HG03108 (cell line): ENCODE measurements around the gene AHRR.
"Not testable (repeated sequence)": the region's sequence is repeated elsewhere in the genome, so short reads cannot be mapped to it uniquely, and the experiment has no call there.

Experiments used
- ATAC-seq: cut with Tn5 transposase; IDR thresholded peaks from one replicate; pipeline ENCODE4 v1.9.1; 2021; ENCODE audit warnings: moderate library complexity; ENCODE audit not compliant: unreplicated experiment

The AHRR gene

DNA sequence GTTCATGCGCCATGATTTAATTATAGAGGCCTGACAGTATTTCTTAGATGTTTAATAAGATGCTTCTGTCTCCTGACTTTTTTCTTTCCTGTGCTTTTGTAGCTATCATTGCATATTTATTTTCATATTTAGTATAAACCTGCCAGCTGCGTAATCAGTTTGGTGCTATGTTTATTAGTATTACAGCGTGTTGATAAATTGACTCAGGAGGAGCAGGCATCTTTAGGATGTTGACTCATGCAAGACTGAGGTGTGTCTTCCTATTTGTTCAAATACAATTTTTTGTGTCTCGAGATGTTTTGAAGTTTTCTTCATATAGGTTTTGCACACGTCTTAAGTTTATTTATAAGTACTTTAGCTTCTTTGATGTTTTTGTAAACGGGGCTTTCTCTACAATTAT, 85.5 kb downstream of the AHRR start:
- ATAC-seq, result no peak

DNA sequence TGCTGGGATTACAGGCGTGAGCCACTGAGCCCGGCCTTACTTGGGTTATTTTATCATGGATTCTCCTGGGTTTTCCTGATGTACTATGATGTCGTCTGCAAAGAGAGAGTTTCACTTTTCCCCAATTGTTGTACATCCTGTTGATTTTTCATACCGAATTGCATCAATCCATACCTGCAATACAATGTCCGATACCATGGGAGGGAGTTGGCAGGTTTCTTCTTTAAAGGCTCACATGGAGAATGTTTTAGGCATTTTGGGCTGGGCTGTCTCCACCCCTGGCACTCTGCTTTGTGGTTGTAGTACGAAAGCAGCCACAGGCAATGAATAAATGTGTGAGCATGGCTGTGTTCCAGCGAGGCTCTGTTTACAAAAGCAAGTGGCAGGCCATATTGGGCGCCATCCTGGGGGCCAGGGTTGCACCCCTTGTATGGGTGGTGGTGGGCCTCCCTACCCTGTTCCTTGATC, 86.3 kb downstream of the AHRR start:
- no peak for ATAC-seq

DNA sequence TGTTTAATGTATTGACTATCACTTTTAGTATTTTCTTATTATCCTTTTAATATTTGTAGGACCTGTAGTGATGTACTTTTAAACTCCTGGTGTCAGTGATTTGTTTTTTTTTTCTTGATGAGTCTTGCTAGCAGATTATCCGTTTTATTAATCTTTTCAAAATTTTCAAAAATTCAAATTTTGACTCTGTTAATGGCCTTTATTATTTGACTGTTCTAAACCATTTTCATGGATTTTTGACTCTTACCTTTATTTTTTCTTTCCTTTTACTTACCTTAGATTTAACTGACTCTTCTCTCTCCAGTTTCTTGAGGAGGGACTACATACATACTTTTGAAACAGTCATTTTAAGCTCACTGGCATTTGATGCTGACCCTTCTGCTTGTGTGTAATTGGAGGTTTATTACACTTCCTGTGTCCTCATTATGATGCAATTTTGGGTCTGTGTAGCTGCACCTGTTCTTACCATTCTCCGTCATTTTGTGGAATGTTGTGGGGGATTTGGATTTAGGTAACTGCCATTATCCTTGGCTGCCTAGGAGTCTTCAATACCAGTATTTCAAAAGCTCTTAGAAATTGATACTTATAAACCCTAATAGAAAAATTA, 89.5 kb downstream of the AHRR start:
- no peak for ATAC-seq

DNA sequence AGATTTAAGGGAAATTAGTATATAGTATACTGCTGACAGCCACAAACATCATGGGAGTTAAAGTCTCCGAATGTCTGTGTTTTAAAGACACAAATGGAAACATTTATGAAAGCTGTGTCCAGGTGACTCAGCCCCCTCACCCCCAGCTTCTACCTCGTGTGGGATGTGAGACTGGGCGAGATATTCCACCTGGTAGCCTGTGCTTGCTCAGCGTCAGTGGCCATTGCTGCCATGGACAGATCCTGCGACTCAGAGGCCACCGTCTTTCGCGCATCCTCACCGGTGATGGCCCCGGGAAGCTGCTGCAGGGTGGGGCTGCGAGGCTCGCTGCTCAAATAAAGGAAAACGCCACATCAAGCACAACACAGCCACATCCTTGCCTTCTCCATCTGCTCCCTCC, 90.2 kb downstream of the AHRR start:
- no peak for ATAC-seq

DNA sequence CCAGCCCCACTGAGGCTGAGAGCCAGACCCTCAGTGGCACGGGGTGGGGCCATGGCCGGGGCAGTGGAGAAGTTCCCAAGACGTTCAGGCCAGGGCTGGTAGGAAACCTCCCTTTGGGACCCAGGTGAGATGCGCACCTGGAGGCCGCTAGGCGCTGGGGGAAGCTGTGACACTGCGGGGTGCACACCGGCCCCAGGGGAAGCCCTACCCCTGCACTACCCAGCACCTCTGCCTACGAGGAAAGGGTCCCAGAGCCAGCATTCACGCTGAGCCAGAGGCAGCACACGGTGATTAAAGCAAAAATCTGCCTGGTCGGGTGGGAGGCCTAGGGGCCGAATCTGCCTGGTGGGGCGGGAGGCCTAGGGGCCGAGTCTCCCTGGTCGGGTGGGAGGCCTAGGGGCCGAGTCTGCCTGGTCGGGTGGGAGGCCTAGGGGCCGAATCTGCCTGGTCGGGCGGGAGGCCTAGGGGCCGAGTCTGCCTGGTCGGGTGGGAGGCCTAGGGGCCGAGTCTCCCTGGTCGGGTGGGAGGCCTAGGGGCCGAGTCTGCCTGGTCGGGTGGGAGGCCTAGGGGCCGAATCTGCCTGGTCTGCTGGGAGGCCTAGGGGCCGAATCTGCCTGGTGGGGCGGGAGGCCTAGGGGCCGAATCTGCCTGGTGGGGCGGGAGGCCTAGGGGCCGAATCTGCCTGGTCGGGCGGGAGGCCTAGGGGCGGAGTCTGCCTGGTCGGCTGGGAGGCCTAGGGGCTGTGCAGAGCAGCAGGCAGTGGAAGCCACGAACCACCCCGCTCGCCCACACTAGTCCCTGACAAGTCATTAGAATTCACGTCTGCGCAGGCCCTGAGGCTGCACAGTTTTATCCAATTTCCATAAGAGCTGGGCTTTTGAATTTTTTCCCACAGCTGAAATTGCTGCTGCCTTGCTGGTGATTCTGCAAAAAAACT, 93.7 kb downstream of the AHRR start:
- ATAC-seq, result not testable (repeated sequence)

DNA sequence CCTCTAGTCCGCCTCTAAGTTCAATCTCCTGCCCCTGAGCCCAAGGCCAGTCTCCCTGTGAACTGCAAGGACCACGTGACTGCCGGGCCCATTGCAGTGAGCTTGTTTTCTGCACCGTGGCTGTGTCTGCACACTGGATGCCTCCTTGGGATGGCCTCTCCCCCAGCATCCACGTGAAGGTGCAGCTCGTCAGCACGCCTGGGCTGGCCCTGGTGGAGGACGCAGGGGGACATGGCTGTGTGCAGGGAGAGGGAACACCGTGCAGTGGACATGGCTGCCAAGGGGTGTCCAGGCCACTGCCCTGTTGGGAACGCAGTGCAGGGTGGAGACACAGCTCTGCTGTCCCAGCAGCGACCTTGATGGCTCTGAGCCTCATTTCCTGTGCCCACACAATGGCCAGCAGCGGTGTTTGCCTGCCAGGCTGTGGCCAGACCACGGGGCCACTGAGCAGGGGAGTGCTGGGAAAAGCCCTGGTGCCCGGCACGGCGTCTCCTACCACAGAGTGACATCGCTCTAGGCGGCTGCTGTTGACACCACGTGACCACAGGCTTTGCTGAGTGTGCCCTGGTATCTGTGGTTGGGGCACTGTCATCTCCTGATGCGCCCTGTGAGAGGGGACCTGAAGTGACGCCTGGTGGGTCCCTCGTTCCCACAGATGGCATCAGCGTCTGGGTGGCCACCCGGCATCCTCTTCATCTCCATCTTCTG, 94.6 kb downstream of the AHRR start:
- ATAC-seq, result no peak

DNA sequence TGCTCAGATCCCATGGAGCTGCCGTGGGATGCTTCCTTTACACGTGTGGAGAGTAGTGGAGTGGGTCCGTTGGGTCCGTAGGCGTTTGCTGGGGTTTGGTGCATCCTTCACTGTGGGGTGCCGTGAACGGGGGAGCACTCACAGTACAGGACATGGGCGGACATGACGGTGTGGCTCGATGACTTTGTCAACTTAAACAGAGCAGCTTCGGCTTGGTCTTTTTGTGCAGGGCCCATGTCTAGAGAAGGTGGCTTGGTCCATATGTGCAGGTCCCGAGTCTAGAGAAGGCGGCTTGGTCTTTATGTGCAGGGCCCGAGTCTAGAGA, 95.1 kb downstream of the AHRR start:
- no peak for ATAC-seq

DNA sequence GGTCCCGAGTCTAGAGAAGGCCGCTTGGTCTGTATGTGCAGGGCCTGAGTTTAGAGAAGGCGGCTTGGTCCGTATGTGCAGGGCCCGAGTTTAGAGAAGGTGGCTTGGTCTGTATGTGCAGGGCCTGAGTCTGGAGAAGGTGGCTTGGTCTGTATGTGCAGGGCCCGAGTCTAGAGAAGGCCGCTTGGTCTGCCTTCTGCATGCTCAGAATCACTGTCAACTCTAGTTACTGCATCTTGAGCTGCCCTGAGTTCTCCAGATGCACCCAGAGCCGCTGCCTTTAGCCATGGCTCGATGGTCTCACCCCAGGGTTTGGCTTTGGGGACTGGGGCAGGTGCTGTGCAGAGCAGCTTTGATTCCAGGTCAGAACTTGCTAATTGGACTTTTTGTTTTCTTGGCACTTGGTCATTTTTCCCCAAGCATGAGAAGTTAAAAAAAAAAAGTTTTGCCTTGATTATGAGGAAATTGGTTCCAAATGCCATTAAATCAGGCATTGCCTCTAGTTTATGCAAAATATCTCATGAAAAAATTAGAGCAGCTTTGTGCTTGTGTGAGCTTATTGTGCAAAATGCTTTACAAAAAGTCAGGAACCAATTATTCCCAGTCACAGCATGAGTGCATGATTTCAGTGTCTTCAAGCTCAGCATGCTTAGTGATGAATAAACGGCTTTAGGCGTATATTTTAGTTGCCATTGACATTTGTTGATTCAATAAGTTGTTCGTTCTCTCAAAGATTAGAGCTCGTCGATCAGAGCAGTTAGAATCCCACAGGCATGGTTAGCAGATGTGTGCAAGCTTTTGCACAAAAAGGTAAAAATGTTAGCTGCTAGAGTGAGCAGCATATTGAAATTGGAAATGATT, 96.0 kb downstream of the AHRR start:
- ATAC-seq, result no peak

DNA sequence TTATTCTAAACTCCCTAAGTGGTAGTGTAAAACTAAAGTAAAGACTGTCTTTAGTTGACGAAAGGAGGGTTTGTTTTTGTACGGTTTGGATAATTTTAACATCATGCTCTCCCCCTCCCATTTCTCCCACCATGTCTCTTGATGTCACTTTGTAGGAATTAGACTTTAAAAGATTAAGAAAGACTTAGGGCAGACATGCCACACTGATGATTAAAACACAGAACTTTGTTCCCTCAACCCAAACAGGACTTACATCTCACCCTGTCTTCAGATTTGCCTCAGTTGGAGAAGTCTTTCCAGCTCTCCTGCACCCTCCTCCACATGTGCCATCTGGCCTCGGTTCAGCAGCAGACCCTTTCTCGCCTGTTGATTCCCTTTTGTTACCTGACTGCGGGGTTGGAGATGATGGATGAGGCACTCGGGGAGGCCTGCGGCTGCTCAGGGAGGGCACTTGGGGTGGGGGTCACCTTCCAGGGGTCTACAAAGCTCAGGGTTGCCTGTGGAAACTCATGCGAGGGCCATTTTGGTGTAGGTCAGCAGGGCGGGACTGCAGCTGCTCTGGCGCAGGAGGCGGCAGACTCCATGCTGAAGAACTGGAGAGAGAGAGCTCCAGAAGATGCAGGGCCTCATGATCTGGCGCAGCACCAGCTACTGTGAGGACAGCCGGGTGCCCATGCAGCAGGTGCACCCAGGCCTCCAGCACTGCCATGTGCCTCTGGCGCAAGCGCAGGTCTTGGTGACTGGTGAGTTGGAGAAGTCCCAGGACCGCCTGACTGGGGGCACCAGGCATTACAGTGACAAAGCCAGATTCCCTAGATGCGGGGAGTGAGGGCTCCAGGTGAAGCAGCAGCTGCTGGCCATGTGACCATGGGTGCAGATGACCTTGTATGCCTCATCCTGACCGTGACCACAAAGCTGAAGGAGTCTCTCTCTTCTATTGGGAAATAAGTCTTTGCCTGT, 96.9 kb downstream of the AHRR start:
- ATAC-seq, result no peak

DNA sequence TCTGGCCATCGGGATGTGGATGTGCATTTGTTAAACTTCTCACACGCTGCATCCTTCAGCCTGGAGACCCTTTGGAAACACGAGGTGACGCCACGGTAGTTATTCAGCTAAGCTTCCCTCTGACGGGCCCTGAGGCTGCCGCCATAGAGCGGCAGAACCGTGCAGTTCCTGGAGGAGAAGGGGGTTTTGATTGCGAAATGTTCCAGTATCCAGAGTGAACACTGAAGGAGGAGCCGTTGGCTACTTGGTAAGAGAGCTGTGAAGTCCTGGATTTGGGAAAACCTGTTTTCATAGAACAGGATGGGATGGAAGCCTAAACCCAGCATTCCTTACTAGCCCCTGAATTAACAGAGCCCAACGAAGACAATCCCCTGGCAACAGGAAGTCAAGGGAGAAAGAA, 98.5 kb downstream of the AHRR start:
- no peak for ATAC-seq

DNA sequence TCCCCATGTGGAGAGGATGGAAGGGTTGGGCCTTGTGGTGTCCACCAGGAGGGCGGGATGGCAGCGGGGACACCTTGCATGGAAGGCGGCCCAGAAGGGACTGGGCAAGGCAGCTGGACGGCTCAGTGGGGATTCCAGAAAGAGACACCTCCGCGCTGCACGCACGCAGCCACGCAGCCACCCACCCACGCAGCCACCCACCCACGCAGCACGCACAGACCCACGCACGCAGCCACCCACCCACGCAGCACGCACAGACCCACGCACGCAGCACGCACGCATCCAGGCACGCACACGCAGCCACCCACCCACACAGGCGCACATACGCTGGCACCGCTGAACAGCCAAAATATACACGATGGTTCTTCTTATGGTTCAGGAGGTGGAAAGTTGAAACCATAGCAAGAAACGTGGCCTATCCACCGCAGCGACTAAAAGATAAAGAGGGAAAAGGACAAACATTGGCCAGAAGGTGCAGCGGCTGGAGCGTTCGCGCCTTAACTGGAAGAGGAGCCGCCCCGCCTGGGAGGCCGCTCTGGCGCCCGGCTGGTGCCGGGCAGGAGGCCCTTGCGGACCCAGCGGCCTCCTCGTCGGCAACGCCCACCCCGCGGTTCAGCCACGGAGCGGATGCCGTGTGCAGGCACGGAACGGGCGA, 99.2 kb downstream of the AHRR start:
- ATAC-seq, result no peak

DNA sequence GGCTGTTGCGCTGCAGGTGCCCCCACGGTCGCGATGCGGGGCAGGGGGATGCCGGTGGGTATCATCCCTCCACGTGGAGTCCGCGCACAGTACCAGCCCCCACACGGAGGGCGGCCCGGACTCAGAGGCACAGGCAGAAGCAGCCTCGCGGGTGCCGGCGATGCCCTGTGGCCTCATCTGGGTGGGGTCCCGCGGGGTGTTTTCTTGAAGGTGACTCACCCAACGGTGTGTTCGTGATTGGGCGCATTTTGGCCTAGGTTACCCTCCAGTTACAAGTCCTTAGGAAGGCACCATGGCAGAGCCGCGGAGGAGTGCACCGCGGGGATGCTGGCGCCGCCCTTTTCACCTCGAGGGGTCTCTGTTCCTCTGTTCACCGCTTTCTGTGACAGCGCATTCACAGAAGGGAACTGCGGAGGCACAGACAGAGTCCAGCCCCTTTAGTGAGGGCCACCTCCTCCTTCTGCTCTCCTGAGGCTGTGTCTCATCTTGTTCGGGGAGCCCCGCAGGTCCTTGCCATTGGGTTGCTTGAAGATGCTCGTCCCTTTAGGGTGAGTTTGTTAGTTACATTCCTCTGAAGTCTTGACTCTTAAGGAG, 99.9 kb downstream of the AHRR start:
- ATAC-seq, result no peak

DNA sequence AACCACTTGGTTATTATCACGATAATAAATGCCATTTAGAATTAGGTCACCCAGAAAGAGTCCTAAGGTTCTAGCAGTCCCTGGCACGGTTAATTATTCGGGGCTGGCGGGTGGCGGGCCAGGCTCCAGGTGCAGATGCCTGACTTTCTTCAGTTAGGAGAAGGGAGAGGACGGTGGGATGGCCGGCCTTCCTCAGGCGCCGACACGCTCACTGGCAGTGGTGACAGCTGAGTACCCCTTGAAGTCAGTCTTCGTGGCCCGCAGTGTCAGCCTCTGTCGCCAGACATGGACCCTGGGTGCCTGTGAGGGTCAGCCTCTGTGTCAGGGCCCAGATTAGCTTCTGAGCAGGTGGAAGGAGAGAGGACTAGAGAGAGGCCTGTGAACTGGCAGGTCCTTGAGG, 100.4 kb downstream of the AHRR start:
- no peak for ATAC-seq

DNA sequence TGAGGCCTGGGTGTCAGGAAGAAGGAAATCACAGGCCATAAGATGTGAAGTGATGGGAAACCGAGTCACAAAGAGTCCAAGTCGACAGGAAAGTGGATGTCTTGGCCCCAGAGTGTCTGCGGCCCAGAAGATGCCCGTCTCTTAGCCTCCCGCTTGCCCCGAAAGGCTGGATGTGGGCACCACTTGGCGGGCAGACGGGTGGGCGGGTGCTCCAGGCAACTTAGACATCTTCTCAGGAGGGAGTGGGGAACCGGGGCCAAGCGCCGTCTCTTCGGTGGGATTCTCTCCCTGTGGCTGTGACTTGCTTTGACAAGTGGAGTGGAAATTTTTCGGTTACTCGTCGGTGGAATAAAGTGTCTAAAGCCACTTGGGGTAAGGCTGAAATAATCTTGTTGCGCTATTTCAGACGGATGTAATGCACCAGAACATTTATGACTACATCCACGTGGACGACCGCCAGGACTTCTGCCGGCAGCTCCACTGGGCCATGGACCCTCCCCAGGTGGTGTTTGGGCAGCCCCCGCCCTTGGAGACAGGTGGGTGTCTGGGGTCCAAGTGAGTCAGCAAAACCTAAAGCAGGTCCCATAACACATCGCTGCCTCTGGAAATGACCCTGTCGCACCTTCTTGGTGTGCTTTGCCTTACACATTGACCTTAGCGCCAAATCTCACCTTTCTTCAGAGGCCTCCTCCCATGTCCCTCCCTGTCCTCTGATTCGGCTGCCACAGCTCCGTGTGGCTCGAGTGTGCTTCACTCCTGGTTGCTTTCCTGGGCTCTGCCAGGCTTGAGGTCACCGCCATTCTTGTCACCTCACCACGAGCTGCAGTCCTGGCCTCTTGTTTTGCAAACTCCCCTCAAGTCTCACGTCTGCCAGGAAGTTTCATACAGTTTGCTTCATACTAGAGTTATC, 101.1 kb downstream of the AHRR start:
- no peak for ATAC-seq

DNA sequence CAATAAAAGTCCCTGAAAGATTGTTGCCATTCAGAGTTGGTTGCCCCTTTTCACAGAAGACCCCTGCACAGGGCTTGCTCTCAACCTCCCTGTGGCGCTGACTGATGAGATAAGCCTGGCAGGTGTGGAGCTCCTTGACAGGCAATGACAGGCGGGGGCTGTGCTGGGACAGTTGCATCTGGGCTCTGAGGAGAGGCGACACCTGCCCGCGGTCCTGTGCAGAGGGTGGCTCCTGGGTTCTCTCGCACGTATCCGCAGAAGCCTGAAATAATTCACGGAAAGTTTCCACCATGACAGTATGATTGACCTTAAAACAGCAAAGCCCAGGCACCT, 101.7 kb downstream of the AHRR start:
- no peak for ATAC-seq

DNA sequence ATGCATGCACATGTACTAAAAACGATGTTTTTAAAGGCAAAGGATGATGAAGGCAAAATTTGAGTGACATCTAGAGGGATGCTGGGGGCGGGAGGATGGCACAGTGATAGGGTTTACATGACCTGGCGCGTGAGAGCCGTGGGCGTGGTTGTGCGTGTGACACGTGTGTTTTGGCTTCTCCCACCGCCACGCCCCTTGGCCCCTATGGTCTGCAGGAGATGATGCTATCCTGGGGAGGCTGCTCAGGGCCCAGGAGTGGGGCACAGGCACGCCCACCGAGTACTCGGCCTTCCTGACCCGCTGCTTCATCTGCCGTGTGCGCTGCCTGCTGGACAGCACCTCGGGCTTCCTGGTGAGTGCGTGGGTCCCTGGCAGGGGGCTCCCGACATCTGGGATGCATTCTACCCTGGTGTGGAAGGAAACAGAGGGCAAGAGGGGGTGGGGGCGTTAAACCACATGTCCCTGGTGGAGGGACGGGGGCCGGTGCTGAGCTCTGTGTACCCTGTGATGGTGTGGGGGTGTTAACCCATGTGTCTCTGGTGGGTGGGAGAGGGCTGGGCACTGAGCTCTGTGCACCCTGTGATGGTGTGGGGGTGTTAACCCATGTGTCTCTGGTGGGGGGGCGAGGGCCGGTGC, 102.2 kb downstream of the AHRR start:
- no peak for ATAC-seq

DNA sequence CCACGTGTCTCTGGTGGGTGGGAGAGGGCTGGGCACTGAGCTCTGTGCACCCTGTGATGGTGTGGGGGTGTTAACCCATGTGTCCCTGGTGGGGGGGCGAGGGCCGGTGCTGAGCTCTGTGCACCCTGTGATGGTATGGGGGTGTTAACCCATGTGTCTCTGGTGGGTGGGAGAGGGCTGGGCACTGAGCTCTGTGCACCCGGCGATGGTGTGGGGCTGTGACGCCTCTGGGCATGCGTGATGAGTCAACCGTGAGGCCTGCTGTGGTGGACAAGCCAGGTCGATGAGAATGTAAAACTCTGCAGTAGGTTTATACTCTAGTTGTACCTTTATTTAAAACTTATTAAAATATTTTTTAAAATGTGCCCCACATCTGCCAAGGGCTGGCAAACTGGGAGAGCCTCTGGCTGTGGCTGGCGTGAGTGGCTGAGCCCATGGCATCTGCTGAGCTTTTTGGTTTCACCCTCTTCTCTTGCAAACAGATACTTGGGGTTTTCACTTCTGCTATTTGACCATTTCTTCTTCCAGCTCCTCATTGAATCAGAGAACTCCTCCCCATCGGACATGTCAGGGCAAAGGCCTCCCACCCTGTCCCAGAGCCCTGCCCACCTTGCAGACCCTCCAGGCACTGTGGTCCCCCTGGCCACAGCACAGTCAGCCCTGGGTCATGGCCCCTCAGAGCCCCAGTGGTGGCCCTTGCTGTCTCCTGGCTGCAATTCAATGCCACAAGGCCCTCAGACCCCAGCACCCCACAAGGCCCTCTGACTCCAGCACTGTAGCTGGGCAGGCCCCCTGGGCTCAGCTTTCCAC, 103.0 kb downstream of the AHRR start:
- peak; percentile 90 for ATAC-seq
